GM21447 (cell line): Measurements from ENCODE around the gene TP53BP2.
"Not testable (repeated sequence)": the region's sequence is repeated elsewhere in the genome, so short reads cannot be mapped to it uniquely, and the experiment has no call there.

Experiments used
- ATAC-seq: cut with Tn5 transposase; IDR thresholded peaks from one replicate; pipeline ENCODE4 v1.9.1; 2021; ENCODE audit not compliant: unreplicated experiment

TP53BP2 gene

DNA sequence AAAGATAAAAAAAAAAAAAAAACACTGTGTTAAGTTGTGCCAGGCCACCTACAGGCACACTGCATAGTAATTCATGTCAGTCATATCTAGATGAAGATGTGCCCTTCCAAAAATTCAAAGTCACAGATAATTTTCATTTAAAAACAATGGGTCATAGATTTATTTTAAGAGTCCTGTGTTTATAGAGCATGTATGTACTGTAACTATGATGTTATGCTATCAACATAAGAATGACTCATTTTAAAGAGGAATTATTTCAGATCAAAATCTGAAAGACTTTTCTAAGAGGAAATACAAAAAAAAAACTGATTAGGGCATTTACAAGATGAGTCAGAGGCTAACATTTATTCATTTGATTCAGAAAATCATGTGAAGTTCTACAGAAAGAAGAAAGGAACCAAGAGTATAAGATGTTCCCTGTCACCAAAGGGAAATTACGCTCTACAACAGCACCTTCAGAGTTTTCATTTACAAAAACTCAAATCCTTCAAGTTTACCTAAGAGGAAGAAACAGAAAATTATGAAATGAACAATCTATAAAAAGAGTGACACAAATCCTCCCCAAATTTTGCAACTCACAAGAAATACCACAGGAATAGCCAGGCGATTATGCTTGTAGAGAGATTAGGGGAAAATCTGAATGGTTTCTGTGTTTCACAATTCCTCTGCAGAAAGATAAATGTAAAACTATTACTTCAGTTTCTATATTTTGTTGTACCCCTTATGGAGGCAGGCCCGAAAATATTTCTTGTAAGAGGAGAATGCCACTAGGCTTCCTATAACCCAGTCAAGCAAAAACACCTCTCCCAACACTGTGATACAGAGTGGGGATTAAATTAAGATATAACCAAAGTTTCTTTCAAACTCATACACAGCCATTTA is 13.8 kb downstream of the TP53BP2 start:
- ATAC-seq: peak; percentile 37

DNA sequence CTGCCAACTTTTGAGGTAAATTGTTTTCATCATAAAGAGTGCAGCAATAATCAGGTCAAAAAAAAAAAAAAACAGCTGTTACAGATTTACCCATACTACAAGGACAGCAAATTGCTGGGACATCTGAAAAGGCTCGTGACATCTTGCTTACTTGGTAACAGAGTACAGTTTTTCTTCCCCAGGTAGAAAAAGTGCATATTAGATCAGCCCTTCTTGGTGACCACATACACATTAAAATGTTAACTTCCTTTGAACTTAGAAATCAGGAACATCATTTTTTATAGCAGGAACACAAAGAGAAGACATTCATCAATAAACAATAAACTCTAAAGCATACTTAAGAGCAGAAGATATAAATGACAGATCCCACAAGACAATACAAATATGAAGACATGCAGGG is 16.1 kb downstream of the TP53BP2 start:
- ATAC-seq: no peak

DNA sequence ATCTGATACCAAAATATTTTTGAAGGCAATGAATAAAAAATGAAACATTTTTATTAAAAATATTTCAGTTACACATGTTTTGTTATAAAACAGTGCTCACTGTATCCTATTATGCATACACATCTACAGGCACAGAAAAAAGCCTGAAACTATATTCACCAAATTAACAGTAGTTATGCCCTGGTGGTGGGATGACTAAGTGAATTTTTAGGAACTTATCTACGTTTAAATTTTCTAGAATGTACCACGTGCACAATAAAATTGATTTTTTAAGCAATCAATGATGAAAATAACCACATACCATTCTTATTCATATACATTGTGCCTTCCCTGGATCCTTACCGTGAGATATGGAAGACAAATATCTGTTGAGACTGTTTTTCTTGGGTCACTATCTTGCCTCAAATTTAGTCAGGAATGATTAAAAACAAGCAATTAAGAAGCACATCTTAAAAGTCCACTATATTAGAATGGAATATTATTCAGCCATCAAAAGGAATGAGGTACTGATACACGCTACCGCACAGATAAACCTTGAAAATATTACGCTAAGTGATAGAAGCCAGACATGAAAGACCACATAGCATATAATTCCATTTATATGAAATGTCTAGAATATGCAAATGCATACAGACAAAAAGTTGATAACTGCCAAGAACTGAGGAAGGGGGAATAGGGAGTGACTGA is 17.4 kb downstream of the TP53BP2 start:
- no peak for ATAC-seq

DNA sequence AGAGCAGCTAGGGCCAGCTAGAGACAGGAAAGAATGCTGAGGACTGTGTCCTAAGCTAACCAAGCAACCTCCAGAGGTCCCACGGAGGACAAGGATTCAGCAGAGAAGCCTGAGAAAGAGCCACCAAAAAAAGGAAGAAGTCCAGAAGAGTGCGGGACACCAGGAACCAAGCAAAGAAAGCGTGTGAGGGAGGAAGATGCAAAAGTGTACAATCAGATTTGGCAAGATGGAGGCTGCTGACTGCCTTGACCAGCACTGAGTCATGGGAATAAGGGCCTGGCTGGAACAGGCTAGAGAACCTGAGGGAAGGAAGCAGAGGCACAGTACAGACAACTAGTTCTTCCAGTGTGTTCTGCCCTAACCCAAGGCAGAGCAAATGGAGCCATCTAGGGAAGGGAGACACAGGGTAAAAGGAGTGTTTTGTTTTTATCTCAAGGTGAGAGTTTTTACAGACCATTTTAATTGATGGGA is 18.5 kb downstream of the TP53BP2 start:
- no peak for ATAC-seq

DNA sequence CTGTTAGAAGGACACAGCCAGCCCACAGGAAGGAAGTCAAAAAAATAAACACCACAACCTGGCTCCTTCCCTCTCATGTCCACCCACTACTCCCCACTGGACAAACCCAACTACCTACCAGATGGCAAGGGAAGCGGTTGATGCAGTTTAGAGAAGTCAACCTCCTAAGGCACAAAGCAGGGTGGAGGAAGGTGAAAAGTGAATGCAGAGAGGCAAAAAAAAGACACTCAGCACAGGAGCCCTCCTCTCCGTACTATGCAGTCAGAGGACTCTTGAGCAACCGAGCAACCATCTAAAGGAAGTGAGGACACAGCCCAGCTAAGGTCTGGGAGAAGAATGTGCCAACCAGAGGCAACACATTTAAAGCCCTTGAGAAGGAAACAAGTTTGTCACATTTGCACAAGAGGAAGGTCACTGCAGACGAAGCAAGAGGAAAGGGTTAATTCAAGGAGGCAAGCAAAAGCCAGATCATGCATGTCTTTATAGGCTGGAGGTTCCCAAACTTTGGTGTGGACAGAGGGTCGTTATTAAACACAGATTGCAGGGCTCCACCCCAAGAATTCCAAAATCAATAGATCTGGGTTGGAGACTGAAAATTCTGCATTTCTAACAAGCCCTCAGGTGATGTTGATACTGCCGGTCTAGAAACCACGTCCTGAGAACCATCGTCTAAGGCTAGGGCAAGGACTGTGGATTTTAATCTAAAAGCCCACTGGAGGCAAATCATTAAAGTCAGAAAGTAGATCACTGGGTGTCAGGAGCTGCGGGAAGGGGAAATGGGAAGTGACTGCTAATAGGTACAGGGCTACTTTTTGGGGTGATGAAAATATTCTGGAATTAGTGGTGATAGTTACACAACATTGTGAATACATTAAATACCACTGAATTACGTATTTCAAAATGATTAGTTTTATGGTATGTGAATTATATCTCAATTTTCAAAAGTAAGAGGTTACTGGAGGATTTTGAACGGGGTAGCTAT is 19.7 kb downstream of the TP53BP2 start:
- no peak for ATAC-seq

DNA sequence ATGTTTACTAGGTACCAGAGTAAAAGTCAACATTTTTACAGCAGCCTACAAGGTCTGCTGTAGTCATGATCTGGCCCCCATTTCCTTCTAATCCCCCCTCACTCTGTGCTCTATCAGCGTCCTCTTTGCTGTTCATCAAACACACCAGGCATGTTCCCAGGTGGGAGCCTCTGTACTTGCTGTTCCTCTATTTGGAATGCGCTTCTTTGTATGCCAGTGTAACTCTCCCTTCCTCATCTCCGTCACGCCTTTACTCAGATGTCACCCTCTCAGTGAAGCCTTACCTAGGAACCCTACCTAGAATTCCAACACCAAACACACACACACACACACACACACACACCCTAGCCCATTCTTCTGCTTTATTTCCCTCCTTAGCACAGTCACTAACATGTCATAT is 21.0 kb downstream of the TP53BP2 start:
- no peak for ATAC-seq

DNA sequence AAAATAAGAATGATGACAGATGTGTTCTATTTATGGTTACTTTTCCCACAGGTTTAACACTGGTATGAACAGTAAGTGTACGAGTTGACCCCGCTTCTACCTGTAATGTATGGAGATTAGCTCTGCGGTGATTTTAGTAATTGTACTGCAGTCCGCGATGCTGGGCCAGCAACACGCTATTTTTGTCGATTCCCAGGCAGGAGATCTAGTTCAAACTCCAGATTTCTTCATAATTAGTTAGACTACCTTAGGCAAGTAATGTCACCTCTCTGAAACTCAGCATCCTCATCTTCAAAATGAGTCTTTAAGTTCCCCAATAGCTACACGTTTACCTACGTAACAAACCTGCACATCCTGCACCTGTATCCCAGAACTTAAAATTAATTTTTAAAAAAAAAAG is 21.5 kb downstream of the TP53BP2 start:
- no peak for ATAC-seq

DNA sequence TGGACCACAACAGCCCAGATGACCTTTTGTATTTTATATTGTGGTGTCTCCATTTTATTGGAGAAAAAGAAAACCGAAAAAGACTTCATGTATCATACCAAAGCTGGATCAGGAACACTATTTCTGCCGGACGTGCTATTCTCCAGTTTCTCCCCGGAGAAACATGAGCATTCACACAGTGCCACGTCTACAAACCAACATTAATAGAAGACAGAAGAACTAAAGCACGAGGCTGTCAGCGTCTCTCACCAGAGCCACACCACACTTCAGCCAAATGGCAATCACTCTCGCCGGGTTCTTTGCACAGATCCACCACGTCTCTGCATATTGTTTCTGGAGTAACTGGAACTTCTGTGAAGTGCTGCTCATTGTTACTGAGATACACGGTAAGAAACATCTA is 24.8 kb downstream of the TP53BP2 start:
- no peak for ATAC-seq

DNA sequence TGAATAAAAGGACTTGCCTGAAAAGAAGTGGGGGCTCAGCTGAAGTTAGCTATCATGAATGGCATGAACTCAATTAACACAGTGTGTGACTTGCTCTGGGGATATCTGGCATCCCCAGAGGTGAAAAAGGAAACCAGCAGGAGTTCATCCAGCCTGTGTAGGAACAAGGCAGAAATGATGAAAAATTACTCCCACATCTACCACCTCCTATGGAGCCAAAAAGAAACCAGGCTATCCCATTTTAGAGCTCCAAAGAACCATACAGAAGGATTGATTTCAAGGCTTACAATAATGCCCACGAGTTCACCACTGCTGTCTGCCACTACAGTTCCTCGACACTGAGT is 25.3 kb downstream of the TP53BP2 start:
- no peak for ATAC-seq

DNA sequence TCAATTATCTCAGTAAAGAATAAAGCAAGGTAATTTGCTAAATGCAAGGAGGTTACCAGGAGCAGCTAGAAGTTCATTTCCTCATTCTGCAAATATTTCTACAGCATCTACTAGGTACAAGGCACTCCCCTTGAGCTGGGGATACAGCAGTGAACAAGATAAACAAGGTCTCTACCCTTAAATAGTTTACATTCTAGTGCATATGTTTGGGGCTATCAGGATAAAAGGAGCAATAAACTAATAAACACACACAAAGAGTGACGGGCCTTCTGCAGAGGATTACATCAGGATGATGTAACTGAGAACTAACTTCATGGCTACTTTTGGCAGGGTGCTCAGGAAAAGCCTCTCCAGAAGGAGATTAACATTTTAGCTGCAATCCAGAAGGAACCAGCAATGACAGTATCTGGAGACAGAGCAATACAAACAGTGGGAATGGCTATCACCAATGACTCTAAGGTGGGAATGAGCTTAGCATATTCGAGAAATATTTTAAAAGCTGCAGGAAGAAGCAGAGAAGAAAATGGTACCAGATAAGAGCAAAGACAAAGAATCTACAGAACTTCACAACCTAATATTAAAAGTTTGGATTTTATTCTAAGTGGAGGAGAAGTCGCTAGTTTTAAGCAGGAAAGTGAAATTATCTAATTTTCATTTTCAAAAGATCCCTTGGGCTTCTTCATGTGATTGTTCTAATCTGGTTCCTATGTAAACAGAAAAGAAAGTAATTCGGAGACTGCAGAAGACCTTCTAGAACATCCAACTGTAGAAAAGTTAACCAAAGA is 25.8 kb downstream of the TP53BP2 start:
- ATAC-seq: no peak

DNA sequence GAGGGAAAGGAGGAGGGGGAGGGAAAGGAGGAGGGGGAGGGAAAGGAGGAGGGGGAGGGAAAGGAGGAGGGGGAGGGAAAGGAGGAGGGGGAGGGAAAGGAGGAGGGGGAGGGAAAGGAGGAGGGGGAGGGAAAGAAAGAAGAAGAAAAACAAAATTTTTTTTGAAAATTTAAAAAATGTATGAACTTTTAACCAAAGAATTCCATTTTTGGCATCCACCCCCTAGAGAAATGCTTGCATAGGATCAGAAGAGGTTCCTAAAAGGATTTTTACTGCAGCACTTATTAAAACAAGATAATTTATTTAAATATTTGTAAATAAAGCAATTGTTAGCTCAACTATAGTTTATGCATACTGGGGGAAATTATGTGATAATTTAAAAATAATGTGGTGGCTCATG is 28.5 kb downstream of the TP53BP2 start:
- not testable (repeated sequence) for ATAC-seq

DNA sequence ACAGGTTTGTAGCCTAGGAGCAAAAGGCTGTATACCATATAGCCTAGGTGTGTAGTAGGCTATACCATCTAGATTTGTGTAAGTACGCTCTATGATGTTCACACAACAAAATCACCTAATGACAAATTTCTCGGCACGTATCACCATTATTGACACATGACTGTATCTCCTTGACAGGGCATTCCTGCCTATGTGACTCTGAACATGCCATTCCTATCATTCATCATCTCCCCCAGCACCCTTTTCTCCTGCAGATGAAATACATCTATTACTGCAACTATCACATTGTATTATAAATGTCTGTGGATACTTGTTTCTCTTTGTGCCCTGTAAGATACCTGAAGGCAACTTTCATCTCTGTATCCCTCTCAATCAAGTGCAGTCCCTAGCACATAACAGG is 29.9 kb downstream of the TP53BP2 start:
- no peak for ATAC-seq

DNA sequence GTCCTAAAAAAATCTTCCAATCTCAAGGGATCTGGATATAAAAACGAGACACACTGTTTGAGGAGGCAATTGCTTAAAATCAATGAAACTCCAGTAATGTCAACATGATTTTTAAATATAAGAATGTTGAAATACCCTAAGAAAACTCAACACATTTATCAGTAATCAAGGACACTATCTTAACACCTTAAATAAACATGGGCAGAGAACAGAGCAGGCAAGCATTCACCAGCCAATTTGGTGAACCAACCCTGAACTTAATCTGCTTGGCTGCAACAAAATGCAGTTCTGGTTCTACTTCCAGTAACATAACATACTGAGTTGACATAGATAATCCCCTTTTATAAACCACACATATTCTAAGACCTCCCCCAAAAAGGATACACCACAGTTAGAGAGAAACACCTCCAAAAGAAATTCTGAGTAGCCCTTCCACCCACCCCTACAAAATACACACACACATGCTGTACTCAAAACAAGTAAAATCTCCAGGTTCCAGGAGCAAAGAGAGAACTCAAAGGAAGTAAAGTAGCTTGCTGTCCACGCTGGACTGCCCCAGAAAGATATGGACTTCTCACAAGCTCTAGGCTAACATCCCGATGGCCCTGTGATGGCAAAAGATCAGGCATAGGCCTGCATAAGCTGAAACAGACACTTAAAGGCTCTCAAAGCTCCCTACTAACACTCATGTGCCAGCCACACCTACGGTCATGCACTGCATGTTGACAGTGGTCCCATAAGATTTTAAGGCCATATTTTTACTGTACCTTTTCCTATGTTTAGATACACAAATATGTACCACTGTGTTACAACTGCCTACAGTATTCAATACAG is 30.5 kb downstream of the TP53BP2 start:
- no peak for ATAC-seq

DNA sequence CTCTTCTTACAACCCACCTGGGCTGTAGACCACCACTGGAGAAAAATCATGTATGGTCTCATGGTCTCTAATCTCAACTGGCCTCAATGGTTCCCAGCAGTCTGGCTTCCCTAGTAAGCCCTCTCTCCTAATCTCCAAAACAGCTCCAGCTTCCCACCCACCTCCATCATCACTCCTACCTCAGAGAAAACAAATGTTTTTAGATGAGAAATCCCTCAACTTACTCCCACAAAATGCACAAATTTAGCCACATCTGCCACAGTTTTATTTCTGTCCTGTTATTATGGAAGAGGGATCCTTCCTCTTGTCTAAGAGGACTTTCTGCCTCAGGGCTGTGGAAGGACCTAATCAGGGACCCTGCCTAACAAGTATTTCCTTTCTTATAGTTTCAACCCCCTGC is 32.1 kb downstream of the TP53BP2 start:
- no peak for ATAC-seq

DNA sequence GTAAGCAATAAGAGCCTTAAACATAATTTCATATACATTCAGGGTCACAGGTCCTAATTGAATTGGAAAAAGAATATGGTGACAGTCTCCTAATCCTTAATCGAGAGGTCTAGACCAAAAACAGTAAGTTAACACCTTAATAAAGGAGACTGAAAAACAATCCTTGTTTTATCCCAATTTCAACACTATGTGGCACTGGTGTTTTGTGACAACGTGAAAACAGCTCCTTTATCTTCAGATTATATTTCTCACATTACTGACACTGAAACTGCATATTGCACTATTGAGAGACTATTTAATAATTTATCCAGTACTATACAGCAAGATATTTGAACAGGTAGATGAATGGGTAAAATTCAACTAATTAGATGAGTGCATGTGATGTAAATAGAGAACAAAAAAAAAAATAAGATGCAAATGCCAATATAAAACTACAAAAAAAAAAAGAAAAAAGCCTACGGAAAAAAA is 34.1 kb downstream of the TP53BP2 start:
- no peak for ATAC-seq

DNA sequence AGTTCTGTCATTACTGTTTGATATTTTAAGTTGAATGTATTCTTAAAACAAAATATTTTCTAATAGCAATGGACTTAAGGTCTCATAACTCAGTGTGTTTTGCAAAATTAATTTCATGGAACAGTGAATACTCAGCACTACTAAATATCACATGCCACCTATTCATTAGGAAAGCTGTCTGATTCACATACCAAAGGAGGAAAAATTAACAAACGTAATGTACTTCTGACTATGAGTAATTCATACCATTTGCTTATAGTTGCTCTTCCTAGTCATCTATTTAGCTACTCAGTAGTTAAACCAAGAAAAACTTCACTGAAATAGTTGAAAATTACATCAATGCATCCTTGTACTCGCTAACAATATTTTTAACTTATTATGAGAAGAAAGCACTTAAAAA is 35.2 kb downstream of the TP53BP2 start:
- no peak for ATAC-seq

DNA sequence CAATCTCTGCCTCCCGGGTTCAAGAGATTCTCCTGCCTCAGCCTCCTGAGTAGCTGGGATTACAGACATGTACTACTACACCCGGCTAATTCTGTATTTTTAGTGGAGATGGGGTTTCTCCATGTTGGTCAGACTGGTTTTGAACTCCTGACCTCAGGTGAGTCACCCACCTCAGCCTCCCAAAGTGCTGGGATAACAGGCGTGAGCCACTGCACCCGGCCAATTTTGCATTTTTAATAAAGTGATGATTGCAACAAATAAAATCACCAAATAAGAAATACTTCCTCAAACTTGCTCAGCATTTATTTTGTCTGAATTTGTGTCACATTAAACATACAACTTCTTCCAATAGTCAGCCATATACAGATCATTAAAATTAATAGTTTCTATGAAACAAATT is 35.8 kb downstream of the TP53BP2 start:
- ATAC-seq: not testable (repeated sequence)

DNA sequence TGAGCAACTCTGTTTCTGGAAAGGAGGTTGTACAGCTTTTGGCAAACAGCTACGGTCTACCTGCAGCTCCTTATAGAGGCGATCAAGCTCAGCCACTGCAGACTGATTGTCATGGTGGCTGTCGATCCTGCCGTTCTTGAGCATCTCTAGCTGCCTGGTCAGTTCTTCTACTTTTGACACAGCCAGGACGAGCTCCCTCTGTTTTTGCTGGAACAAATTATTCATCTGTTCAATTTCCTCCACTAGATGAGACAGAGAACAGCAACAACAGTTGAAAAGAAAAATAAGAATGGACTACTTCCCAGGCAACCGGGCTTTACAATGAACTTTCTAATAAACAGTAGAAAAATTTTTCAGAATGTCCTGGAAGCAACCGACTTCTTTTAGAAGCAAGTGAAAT is 42.5 kb downstream of the TP53BP2 start:
- ATAC-seq: no peak

DNA sequence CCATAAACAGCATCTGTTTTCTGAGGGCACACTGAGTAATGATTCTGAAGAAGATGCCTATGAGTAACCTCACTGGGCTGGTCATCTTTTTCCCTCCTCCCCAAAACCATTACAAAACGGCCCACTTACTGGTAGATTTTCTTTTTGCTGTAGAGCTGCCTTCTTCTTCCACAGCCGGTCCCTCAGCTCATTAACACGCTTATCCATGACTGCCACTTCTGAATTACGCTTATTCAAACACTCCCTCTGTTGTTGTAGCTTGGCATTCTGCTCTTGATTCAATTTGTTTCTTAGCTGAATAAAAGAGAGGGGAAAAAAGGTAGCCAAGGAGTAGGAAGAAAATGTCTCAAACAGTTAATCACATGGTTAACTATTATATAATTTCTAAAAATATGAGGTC is 43.1 kb downstream of the TP53BP2 start:
- no peak for ATAC-seq

DNA sequence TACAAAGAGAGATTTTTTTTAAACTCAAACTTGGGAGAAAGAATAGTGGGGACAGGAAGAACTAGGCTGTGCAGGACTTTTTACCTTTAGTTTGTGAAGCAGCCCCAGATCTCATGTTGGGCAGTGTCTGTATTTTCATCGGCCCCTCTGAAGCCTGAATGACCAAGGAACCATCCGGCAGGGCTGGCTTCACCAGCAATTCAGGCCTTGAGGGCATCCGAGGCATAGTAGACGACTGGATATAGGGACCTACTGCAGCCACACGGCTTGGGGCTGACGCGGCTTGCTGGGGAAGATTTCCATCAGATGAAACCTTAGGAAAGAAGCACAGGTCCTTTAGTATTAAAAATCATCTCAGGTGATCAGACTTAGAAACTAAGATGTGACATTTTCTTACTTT is 43.7 kb downstream of the TP53BP2 start:
- no peak for ATAC-seq
